SK-N-SH (cell line): ENCODE results near the gene SDR42E1. TPM values are rescaled to one million over a fixed set of nuclear protein-coding genes. Genes with fewer than 3 reads are reported as not detected.

Experiments used
- CTCF ChIA-PET: fragments of 300-600, 350-600 bp; formaldehyde crosslinking; extraction: SDS; loops from one replicate; lab custom pipeline; 2021; lab: Yijun Ruan, JAX
- POLR2A ChIA-PET: fragments of 350-600 bp; sonication (Branson Sonifier 250); formaldehyde crosslinking; extraction: SDS; loops from one replicate; lab custom pipeline; 2020; ENCODE audit warnings: antibody characterized with exemption, inconsistent platforms; lab: Yijun Ruan, JAX
- DNase-seq: peaks from one replicate; pipeline ENCODE4 v3.0.0; 2012
- H2AFZ ChIP-seq: fragments of 200-600 bp; sonication (generic); 2 replicates; pipeline ENCODE4 v1.8.1; 2016; ENCODE audit warnings: antibody characterized with exemption, mild to moderate bottlenecking, low read depth
- H3F3A ChIP-seq: fragments of 200-600 bp; sonication (generic); replicated peaks from 2 replicates; pipeline ENCODE3; 2016; ENCODE audit warnings: antibody characterized with exemption, mild to moderate bottlenecking; ENCODE audit not compliant: insufficient read depth
- H3K27ac ChIP-seq, 2 experiments: fragments of 200-500 bp in 1 of 2; fragments of 200-600 bp in 1 of 2; sonication (Bioruptor generic) in 1 of 2; sonication (generic), shearing (Covaris generic) in 1 of 2; 2 replicates each; pipeline versions ENCODE4 v1.5.1 to v1.6.1; 2014 to 2016; ENCODE audit warnings: low read depth in 2 of 2, inconsistent platforms in 1 of 2, low read length in 1 of 2, mild to moderate bottlenecking in 1 of 2, mixed read lengths in 1 of 2
- H3K27me3 ChIP-seq: fragments of 200-600 bp; sonication (generic), shearing (Covaris generic); 2 replicates; pipeline ENCODE4 v1.6.1; 2016; ENCODE audit warnings: mixed run types; ENCODE audit not compliant: insufficient read depth
- H3K36me3 ChIP-seq, 2 experiments: fragments of 200-500 bp in 1 of 2; fragments of 200-600 bp in 1 of 2; sonication (Bioruptor generic) in 1 of 2; sonication (generic) in 1 of 2; replicated peaks in 1 of 2; 2 replicates each; pipeline versions ENCODE3 to v1.5.1; 2014 to 2016; ENCODE audit warnings: low read length in 1 of 2, mild to moderate bottlenecking in 1 of 2; ENCODE audit not compliant: insufficient read depth in 2 of 2, control insufficient read depth in 1 of 2
- H3K4me1 ChIP-seq, 2 experiments: fragments of 200-500 bp in 1 of 2; fragments of 200-600 bp in 1 of 2; sonication (Bioruptor generic) in 1 of 2; sonication (generic), shearing (Covaris generic) in 1 of 2; 2 replicates each; pipeline versions ENCODE4 v1.5.1 to v1.6.1; 2014 to 2016; ENCODE audit warnings: low read depth in 1 of 2, low read length in 1 of 2, mixed run types in 1 of 2; ENCODE audit not compliant: insufficient read depth in 2 of 2, control insufficient read depth in 1 of 2
- H3K4me2 ChIP-seq: fragments of 200-600 bp; sonication (generic), shearing (Covaris generic); 2 replicates; pipeline ENCODE4 v1.6.1; 2017; ENCODE audit warnings: mixed run types
- H3K4me3 ChIP-seq, 2 experiments: fragments of 200-500 bp in 1 of 2; fragments of 200-600 bp in 1 of 2; sonication (Bioruptor generic) in 1 of 2; sonication (generic), shearing (Covaris generic) in 1 of 2; 2 replicates each; pipeline versions ENCODE4 v1.5.1 to v1.8.1; 2014 to 2016; ENCODE audit warnings: low read depth in 2 of 2, inconsistent platforms in 1 of 2, low read length in 1 of 2, mild to moderate bottlenecking in 1 of 2, mixed read lengths in 1 of 2, moderate library complexity in 1 of 2
- H3K79me2 ChIP-seq: fragments of 200-600 bp; sonication (generic); 2 replicates; pipeline ENCODE4 v1.8.1; 2017; ENCODE audit warnings: mild to moderate bottlenecking; ENCODE audit not compliant: insufficient read depth
- H3K9ac ChIP-seq: fragments of 200-600 bp; sonication (generic); 2 replicates; pipeline ENCODE4 v1.6.1; 2017; ENCODE audit warnings: mixed run types
- H3K9me2 ChIP-seq: fragments of 200-600 bp; sonication (generic); 2 replicates; pipeline ENCODE4 v1.6.1; 2017; ENCODE audit warnings: mixed run types
- H3K9me3 ChIP-seq: fragments of 200-600 bp; sonication (generic); 2 replicates; pipeline ENCODE4 v1.6.1; 2017; ENCODE audit warnings: mixed run types, mild to moderate bottlenecking, moderate library complexity
- H4K20me1 ChIP-seq: fragments of 200-600 bp; sonication (generic); 2 replicates; pipeline ENCODE4 v1.6.1; 2017; ENCODE audit warnings: mild to moderate bottlenecking, mixed run types; ENCODE audit not compliant: insufficient read depth
- ELF1 ChIP-seq: IDR thresholded peaks from 2 replicates; pipeline ENCODE4 v1.4.0; 2012
- EZH2phosphoT487 ChIP-seq: fragments of 200-600 bp; sonication (generic); IDR thresholded peaks from 2 replicates; pipeline ENCODE4 v1.6.1; 2017; ENCODE audit warnings: low read depth, mixed run types, mild to moderate bottlenecking, antibody characterized with exemption, moderate library complexity, borderline replicate concordance
- FOXJ3 ChIP-seq: sonication (generic); formaldehyde crosslinking; IDR thresholded peaks from 2 replicates; pipeline ENCODE4 v1.5.1; 2020; ENCODE audit warnings: mild to moderate bottlenecking, missing genetic modification reagents
- GABPA ChIP-seq: IDR thresholded peaks from 2 replicates; pipeline ENCODE4 v1.4.0; 2012; ENCODE audit warnings: low read depth, mild to moderate bottlenecking
- GATA2 ChIP-seq: sonication (generic); formaldehyde crosslinking; IDR thresholded peaks from 2 replicates; pipeline ENCODE4 v1.5.0; 2020; ENCODE audit warnings: mild to moderate bottlenecking, missing genetic modification reagents
- JUND ChIP-seq: IDR thresholded peaks from 2 replicates; pipeline ENCODE4 v1.4.0; 2012
- MXI1 ChIP-seq: IDR thresholded peaks from 2 replicates; pipeline ENCODE4 v1.6.1; 2012; ENCODE audit warnings: mild to moderate bottlenecking, low read depth, low read length, improper control_type of control experiment
- POLR2AphosphoS5 ChIP-seq: IDR thresholded peaks from 2 replicates; pipeline ENCODE4 v1.6.1; 2012; ENCODE audit warnings: low read depth, low read length
- RCOR1 ChIP-seq: fragments of 150-350 bp; IDR thresholded peaks from 2 replicates; pipeline ENCODE4 v1.6.1; 2017; ENCODE audit warnings: antibody characterized with exemption, low read length
- SIN3A ChIP-seq: IDR thresholded peaks from 2 replicates; pipeline ENCODE4 v1.6.1; 2012; ENCODE audit warnings: low read depth, mild to moderate bottlenecking, low read length, moderate library complexity, borderline replicate concordance
- SMC3 ChIP-seq: IDR thresholded peaks from 2 replicates; pipeline ENCODE4 v1.6.1; 2012; ENCODE audit warnings: low read depth, low read length, improper control_type of control experiment
- TAF1 ChIP-seq: IDR thresholded peaks from 2 replicates; pipeline ENCODE4 v1.6.1; 2012; ENCODE audit warnings: low read depth, mild to moderate bottlenecking, low read length, moderate library complexity, borderline replicate concordance
- TEAD4 ChIP-seq: IDR thresholded peaks from 2 replicates; pipeline ENCODE4 v1.4.0; 2012; ENCODE audit warnings: mild to moderate bottlenecking, borderline replicate concordance; ENCODE audit not compliant: insufficient read depth
- WGBS: methylation state at CpG from one replicate; pipeline ENCODE4 v1.1.6; 2017; ENCODE audit warnings: low lambda C conversion rate; 5-methylcytosine and 5-hydroxymethylcytosine counted together
- polyA plus RNA-seq, 3 experiments: library from polyadenylated mRNA; depleted of rRNA; stranded (reverse); fragments of >200 nt; gene quantifications; 2 replicates each; pipeline ENCODE4 v1.2.3, GENCODE V29; 2012
- TF ChIP-seq, protein P1 (sequence below): IDR thresholded peaks from 2 replicates; pipeline ENCODE4 v1.4.0; 2012; ENCODE audit warnings: low read depth, borderline replicate concordance
- TF ChIP-seq, protein P2 (sequence below): IDR thresholded peaks from 2 replicates; pipeline ENCODE4 v1.6.1; 2012; ENCODE audit warnings: mild to moderate bottlenecking, low read depth, low read length, moderate library complexity
- TF ChIP-seq, protein P3 (sequence below): fragments of 150-350 bp; IDR thresholded peaks from 2 replicates; pipeline ENCODE4 v1.6.1; 2016; ENCODE audit warnings: mild to moderate bottlenecking, low read depth, low read length
- TF ChIP-seq, protein P4 (sequence below): IDR thresholded peaks from 2 replicates; pipeline ENCODE4 v1.4.0; 2012; ENCODE audit warnings: low read depth, borderline replicate concordance
- TF ChIP-seq, protein P5 (sequence below): fragments of 200-600 bp; sonication (generic); IDR thresholded peaks from 2 replicates; pipeline ENCODE4 v1.6.1; 2017; ENCODE audit warnings: antibody characterized with exemption, mild to moderate bottlenecking, moderate library complexity

SDR42E1 gene
- polyA plus RNA-seq, 1 of the 3 experiments (the other 2 are of a cell fraction), result not detected

DNA sequence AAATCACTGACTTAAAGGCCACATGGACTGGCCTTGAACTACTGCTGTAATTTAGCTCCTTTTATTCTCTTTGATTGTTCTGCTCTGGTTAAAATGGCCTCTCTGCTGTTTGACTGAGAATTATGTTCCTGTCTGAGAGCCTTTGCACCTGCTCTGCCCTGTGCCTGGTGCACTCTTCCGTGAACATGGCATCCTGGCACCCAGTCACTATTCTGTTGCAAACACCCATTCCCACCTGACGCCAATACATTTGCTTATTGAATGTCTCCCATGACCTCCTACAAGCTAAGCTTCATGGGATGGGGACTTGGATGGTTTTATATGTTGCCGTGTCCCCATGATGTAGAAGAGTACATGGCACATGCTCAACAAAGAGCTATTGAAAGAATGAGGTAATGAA, 43.8 kb upstream of the SDR42E1 start:
- Histone ChIP-seq H2AFZ (no peak overlapping the region), H3K36me3 (no peaks in the 10 kb centered on the region), H3K4me2 (no peak overlapping the region), H3K27ac (no peak overlapping the region), H3K4me3 (no peak overlapping the region), H3K27me3 (peaks cover 38% of the 10 kb centered on the region; the same call in 1 of the 2 replicates), H4K20me1 (no peaks in the 10 kb centered on the region), H3K4me1 (no peaks in the 10 kb centered on the region), H3K9me2 (no peaks in the 10 kb centered on the region), H3F3A (no peaks in the 10 kb centered on the region), H3K9ac (no peak overlapping the region), H3K9me3 (no peaks in the 10 kb centered on the region), H3K79me2 (no peaks in the 10 kb centered on the region)
- DNase-seq, result no peak
- ChIA-PET POLR2A (no interaction called here), CTCF (no interaction called here)
- no peak for TF ChIP-seq JUND
- no peak for TF ChIP-seq SMC3
- TF ChIP-seq GATA2 (CRISPR knock-in tag), result no peak
- no peak for TF ChIP-seq TAF1
- TF ChIP-seq MXI1, result no peak
- no peak for TF ChIP-seq POLR2AphosphoS5
- TF ChIP-seq RCOR1, result no peak
- TF ChIP-seq, protein P1, sequence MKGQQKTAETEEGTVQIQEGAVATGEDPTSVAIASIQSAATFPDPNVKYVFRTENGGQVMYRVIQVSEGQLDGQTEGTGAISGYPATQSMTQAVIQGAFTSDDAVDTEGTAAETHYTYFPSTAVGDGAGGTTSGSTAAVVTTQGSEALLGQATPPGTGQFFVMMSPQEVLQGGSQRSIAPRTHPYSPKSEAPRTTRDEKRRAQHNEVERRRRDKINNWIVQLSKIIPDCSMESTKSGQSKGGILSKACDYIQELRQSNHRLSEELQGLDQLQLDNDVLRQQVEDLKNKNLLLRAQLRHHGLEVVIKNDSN, result no peak
- TF ChIP-seq ELF1, result no peak
- TF ChIP-seq, protein P2, sequence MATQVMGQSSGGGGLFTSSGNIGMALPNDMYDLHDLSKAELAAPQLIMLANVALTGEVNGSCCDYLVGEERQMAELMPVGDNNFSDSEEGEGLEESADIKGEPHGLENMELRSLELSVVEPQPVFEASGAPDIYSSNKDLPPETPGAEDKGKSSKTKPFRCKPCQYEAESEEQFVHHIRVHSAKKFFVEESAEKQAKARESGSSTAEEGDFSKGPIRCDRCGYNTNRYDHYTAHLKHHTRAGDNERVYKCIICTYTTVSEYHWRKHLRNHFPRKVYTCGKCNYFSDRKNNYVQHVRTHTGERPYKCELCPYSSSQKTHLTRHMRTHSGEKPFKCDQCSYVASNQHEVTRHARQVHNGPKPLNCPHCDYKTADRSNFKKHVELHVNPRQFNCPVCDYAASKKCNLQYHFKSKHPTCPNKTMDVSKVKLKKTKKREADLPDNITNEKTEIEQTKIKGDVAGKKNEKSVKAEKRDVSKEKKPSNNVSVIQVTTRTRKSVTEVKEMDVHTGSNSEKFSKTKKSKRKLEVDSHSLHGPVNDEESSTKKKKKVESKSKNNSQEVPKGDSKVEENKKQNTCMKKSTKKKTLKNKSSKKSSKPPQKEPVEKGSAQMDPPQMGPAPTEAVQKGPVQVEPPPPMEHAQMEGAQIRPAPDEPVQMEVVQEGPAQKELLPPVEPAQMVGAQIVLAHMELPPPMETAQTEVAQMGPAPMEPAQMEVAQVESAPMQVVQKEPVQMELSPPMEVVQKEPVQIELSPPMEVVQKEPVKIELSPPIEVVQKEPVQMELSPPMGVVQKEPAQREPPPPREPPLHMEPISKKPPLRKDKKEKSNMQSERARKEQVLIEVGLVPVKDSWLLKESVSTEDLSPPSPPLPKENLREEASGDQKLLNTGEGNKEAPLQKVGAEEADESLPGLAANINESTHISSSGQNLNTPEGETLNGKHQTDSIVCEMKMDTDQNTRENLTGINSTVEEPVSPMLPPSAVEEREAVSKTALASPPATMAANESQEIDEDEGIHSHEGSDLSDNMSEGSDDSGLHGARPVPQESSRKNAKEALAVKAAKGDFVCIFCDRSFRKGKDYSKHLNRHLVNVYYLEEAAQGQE, result no peak
- TF ChIP-seq EZH2phosphoT487, result no peak
- TF ChIP-seq FOXJ3 (CRISPR knock-in tag), result no peak
- no peak for TF ChIP-seq TEAD4
- no peak for TF ChIP-seq SIN3A
- WGBS, result 3% methylated on average over 3 of the region's 3 CpGs

DNA sequence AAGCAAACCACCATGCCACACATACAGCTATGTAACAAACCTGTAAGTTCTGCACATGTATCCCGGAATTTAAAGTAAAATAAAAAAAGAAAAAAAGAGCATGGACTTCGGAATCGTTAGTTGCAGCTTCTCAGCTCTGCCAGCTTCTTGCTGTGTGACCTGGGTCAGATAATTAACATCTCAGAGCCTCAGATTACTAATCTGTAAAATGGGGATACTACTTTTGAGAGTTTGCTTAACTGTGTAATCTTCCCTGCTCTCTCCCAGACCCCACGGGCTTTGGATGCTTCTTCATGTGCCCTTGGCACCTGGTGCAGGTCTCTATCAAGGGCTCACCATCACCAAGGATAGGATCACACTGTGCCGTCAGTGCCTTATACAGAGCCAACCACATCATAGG, 40.4 kb upstream of the SDR42E1 start:
- Histone ChIP-seq H3K36me3 (no peaks in the 10 kb centered on the region), H3K4me2 (no peak overlapping the region), H3K27ac (no peak overlapping the region), H3K9me3 (no peaks in the 10 kb centered on the region)
- 12% methylated on average over 5 of the region's 5 CpGs for WGBS
- TF ChIP-seq SMC3 (no peak), POLR2AphosphoS5 (no peak), GABPA (no peak), GATA2 (CRISPR knock-in tag) (no peak)
- TF ChIP-seq, protein P3, sequence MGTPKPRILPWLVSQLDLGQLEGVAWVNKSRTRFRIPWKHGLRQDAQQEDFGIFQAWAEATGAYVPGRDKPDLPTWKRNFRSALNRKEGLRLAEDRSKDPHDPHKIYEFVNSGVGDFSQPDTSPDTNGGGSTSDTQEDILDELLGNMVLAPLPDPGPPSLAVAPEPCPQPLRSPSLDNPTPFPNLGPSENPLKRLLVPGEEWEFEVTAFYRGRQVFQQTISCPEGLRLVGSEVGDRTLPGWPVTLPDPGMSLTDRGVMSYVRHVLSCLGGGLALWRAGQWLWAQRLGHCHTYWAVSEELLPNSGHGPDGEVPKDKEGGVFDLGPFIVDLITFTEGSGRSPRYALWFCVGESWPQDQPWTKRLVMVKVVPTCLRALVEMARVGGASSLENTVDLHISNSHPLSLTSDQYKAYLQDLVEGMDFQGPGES, result no peak
- TF ChIP-seq, protein P4, sequence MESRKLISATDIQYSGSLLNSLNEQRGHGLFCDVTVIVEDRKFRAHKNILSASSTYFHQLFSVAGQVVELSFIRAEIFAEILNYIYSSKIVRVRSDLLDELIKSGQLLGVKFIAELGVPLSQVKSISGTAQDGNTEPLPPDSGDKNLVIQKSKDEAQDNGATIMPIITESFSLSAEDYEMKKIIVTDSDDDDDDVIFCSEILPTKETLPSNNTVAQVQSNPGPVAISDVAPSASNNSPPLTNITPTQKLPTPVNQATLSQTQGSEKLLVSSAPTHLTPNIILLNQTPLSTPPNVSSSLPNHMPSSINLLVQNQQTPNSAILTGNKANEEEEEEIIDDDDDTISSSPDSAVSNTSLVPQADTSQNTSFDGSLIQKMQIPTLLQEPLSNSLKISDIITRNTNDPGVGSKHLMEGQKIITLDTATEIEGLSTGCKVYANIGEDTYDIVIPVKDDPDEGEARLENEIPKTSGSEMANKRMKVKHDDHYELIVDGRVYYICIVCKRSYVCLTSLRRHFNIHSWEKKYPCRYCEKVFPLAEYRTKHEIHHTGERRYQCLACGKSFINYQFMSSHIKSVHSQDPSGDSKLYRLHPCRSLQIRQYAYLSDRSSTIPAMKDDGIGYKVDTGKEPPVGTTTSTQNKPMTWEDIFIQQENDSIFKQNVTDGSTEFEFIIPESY, result no peak
- TF ChIP-seq, protein P5, sequence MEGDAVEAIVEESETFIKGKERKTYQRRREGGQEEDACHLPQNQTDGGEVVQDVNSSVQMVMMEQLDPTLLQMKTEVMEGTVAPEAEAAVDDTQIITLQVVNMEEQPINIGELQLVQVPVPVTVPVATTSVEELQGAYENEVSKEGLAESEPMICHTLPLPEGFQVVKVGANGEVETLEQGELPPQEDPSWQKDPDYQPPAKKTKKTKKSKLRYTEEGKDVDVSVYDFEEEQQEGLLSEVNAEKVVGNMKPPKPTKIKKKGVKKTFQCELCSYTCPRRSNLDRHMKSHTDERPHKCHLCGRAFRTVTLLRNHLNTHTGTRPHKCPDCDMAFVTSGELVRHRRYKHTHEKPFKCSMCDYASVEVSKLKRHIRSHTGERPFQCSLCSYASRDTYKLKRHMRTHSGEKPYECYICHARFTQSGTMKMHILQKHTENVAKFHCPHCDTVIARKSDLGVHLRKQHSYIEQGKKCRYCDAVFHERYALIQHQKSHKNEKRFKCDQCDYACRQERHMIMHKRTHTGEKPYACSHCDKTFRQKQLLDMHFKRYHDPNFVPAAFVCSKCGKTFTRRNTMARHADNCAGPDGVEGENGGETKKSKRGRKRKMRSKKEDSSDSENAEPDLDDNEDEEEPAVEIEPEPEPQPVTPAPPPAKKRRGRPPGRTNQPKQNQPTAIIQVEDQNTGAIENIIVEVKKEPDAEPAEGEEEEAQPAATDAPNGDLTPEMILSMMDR, result no peak
- TF ChIP-seq, all 33 proteins: peak for 0
- H3F3A ChIP-seq, result no peaks in the 10 kb centered on the region
- ChIA-PET POLR2A (no interaction called here), CTCF (interaction anchor here (1.4 kb wide), 1 partner anchor 10 kb away, joined by 3 read pairs; no protein-coding TSS in a partner anchor)
- no peaks in the 10 kb centered on the region for H3K4me1 ChIP-seq
- H3K4me3 ChIP-seq, result no peak overlapping the region
- no peak overlapping the region for H2AFZ ChIP-seq
- H3K9me2 ChIP-seq, result no peaks in the 10 kb centered on the region
- no peak for DNase-seq
- no peaks in the 10 kb centered on the region for H3K79me2 ChIP-seq
- no peak overlapping the region for H3K9ac ChIP-seq
- peaks cover 37% of the 10 kb centered on the region; the same call in 1 of the 2 replicates for H3K27me3 ChIP-seq
- no peaks in the 10 kb centered on the region for H4K20me1 ChIP-seq
